ENCODE measurements around the gene RPLP2. TPM values are rescaled to one million over a fixed set of nuclear protein-coding genes. Genes with fewer than 3 reads are reported as not detected.

RPLP2 gene
- total RNA-seq, 1 donor: 99.4 TPM

DNA sequence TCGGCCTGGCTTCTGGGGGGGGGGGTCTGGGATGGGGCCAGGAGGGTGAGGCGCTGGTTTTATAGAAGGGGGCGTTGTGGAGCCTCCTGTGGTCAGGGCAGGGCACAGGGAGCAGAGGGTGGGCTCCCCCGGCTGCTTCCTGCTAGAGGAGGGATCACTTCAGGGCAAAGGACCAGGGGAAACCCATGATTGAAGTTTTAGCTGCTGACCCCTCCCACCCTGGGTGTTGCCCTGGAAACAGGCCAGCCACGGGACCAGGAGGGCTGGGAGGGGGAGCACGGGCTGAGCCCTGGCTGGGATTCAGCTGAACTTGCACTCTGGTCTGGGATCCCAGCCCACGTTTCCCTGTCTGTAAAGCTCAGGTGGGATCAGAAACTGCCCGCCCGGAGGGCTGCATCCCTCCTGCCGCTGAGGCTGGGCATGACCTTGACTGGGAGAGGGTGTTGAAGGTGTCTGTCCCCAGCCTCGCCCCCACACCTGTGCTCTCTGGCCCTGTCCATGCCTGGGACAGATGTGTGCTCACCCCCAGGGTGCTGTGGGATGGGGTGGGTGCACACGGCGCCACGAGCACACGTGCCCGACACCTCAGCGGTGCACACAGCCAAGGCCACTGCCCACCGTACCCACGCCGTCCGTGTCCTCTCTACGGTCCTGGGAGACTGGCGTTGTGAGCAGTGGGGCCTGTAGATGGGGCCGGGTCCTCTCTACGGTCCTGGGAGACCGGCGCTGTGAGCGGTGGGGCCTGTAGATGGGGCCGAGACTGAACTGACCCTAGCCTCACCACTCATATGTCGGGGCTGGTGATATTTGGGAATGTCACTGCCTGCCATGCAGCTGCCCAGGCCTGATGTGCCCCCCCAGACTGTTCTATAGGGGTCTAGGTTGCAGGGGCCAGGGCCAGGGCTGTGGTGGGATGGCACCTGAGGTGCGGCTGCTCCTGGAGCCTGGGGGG, 35.2 kb downstream of the RPLP2 start:
- H3K4me3 ChIP-seq (ENCODE audit: low read depth, low read length): peak overlapping the region; percentile 95
- TF ChIP-seq, protein P1, sequence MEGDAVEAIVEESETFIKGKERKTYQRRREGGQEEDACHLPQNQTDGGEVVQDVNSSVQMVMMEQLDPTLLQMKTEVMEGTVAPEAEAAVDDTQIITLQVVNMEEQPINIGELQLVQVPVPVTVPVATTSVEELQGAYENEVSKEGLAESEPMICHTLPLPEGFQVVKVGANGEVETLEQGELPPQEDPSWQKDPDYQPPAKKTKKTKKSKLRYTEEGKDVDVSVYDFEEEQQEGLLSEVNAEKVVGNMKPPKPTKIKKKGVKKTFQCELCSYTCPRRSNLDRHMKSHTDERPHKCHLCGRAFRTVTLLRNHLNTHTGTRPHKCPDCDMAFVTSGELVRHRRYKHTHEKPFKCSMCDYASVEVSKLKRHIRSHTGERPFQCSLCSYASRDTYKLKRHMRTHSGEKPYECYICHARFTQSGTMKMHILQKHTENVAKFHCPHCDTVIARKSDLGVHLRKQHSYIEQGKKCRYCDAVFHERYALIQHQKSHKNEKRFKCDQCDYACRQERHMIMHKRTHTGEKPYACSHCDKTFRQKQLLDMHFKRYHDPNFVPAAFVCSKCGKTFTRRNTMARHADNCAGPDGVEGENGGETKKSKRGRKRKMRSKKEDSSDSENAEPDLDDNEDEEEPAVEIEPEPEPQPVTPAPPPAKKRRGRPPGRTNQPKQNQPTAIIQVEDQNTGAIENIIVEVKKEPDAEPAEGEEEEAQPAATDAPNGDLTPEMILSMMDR (IDR thresholded peaks at IDR 0.05; ENCODE audit: insufficient read depth, low read length): peak; percentile 6
- peak; percentile 99 for DNase-seq (ENCODE audit: low read depth)

DNA sequence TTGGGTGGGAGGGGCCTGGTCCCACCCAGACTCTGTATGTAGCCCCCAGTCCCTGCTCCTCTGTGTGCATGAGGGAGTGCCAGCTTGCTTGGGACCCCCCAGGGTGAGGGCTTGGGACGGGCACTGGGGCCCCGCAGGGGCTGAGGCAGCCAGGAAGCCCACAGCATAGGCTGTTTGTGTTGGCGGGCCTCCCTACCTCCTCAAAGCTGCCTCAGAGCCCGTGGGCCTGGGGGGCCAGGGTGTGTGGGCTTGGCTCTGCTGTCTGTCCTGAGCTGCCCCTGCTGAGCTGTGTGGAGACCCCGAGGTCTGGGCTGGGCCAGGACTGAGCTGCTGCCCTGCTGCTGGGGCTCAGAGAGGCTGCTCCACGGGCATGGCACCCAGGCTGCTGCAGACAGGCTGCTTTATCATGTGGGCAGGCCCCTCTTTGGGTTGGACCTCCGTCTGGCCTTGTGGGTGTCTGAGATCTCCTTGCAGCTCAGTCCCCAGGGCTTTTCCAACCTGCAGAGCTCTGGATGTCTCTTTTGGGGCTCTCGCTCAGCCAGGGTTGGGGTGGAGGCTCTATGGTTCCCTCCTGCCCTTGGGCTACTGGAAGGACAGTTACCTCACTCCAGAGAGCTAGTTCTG, 36.2 kb downstream of the RPLP2 start:
- H3K4me3 ChIP-seq (ENCODE audit: low read depth, low read length): peak overlapping the region; percentile 95
- TF ChIP-seq, protein P1 (IDR thresholded peaks at IDR 0.05; ENCODE audit: insufficient read depth, low read length): no peak
- peak; percentile 61 for DNase-seq (ENCODE audit: low read depth)

DNA sequence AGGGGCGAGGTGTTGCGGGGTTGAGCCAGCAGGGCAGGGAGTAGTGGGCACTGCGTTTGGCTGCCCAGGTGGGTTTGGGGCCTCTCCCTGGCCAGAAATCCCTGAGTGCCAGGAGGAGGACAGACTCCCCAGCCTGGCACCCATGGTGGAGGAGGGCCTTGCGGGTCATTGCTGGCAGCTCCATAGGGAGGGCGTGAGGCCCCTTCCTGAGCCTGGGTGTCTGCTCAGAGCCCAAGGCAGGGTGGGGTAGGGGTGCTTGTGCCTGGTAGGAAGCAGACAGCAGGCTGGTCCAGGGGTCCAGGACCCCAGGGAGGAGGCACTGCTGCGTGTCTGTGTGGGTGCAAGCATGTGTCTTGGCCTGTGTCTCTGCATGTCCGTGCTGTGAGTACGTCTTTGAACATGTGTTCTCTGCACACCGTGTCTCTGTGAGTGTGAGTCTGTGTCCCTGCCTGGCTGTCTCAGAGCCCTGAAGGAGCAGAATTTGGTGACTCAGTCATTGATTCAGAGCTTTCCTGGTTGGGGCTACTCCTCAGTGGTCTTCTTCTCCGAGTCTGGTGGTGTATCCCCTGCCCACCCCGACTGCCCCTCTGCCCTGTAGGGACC, 36.8 kb downstream of the RPLP2 start:
- DNase-seq (ENCODE audit: low read depth): peak; percentile 37
- peak overlapping the region; percentile 17 for H3K4me3 ChIP-seq (ENCODE audit: low read depth, low read length)
- TF ChIP-seq, protein P1 (IDR thresholded peaks at IDR 0.05; ENCODE audit: insufficient read depth, low read length): no peak

GRCh38 chr11:847876-848275, 38.1 kb downstream of the RPLP2 start:
- TF ChIP-seq, protein P1 (IDR thresholded peaks at IDR 0.05; ENCODE audit: insufficient read depth, low read length): no peak
- DNase-seq (ENCODE audit: low read depth): no peak
- no peak overlapping the region for H3K4me3 ChIP-seq (ENCODE audit: low read depth, low read length)

DNA sequence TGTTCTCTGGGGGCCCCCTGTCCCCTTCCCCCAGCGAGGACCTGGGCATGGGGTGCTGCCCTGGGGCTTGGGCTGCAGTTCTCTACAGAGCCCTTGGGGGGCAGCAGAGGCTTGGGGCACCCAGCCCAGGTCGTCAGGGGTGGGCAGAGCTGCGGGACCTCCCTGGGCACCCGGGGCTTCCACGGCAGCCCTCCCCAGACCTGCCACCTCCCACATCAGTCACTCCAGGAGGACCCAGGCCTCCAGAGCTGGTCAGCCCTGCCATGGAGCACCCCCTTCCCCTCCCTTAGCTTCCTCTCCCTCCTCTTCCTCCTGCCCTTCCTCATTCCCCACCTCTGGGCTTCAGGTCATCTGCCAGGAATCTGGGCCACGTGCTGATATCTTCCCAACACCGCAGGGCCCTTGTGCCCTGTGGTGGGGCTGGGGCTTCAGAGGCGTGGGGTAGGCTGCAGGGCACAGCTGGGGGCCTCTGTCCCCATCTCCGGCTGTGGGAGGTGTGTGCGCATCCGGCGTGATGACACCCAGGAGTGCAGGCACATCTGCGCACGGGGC, 38.7 kb downstream of the RPLP2 start:
- DNase-seq (ENCODE audit: low read depth): peak; percentile 37
- peak overlapping the region; percentile 9 for H3K4me3 ChIP-seq (ENCODE audit: low read depth, low read length)
- TF ChIP-seq, protein P1 (IDR thresholded peaks at IDR 0.05; ENCODE audit: insufficient read depth, low read length): peak; percentile 94

- no peak for DNase-seq (ENCODE audit: low read depth)
- TF ChIP-seq, protein P1 (IDR thresholded peaks at IDR 0.05; ENCODE audit: insufficient read depth, low read length): no peak
- peak overlapping the region; percentile 53 for H3K4me3 ChIP-seq (ENCODE audit: low read depth, low read length)
Measured at GRCh38 chr11:849104-849824, 39.5 kb downstream of the RPLP2 start.

Data from fibroblast of the aortic adventitia (primary cell).